CD4-positive, alpha-beta T cell treated with Interleukin-21 for 1 hour (primary cell): Measurements from ENCODE around the gene LRMDA.
"Not testable (repeated sequence)": the region's sequence is repeated elsewhere in the genome, so short reads cannot be mapped to it uniquely, and the experiment has no call there.

Experiments used
- DNase-seq: peaks from one replicate; pipeline ENCODE4 v3.0.0-alpha.2; 2020

LRMDA gene

GRCh38 chr10:76038696-76039095, 607.3 kb downstream of the LRMDA start:
- no peak for DNase-seq

- DNase-seq: no peak
Measured at GRCh38 chr10:76040107-76040829, 608.8 kb downstream of the LRMDA start.

GRCh38 chr10:76040830-76041220, 609.4 kb downstream of the LRMDA start:
- DNase-seq: no peak

- no peak for DNase-seq
Measured at GRCh38 chr10:76041551-76041950, 610.1 kb downstream of the LRMDA start.

GRCh38 chr10:76043261-76043660, 611.8 kb downstream of the LRMDA start:
- DNase-seq: no peak

- DNase-seq: no peak
Measured at GRCh38 chr10:76044751-76045150, 613.3 kb downstream of the LRMDA start.

DNA sequence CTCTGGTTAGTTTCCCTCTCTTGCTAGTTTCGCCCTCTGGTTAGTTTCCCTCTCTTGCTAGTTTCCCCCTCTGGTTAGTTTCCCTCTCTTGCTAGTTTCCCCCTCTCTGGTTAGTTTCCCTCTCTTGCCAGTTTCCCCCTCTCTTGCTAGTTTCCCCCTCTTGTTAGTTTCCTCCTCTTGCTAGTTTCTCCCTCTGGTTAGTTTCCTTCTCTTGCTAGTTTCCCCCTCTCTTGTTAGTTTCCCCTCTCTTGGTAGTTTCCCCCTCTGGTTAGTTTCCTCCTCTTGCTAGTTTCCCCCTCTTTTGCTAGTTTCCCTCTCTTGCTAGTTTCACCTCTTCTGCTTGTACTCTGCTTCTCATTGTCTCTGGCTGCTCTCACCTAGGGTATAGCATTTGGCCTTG, 613.8 kb downstream of the LRMDA start:
- DNase-seq: no peak

- no peak for DNase-seq
Measured at GRCh38 chr10:76047521-76047920, 616.1 kb downstream of the LRMDA start.

DNA sequence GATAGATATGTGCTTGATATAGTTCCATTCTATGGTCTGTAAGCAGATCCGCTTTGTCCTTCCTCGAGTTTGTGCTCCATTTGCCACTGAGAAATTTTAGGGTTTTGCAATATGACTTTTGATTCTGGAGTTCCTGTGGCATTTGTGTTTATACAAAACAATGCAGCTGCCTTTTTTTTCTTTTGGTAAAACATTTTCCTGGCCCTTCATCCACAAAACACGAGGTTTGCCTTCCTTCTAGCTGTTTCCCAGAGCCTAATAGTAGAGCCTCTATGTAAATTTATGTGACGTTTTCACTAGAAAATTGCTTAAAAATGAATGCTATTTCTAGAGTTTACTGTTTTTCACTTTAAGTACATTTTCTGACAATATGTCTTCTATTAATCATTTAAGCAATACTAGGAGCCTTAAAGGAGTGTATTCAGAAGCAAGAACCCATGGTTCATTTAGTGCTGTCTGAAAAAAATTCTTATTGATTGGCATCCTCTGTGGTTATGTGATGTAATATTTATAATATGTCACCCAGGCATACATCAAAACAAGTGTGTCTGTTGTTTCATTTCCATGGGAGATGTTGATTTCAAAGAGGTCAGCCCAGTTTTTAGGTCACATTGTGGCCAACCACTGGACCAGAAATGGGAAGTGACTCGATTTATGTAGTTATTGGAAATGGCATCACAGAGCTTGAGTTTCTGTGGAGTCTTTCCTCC, 618.3 kb downstream of the LRMDA start:
- peak; percentile 21 for DNase-seq

DNA sequence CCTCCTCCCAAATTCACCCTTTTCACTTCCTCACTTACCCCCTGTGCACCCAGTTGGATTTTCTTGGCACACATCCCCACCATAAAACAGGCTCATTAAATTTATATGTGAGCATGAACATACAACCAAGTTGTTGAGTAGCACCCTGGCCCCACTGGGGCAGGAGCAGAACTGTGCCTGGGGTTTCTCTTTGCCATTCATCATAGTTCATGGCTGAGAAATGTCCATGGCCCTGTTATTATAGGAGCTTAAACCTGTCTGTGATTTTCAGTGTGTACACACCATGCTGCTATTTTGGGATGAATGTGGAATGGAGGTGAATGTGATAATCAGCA, 618.8 kb downstream of the LRMDA start:
- no peak for DNase-seq

GRCh38 chr10:76051007-76051936, 619.8 kb downstream of the LRMDA start:
- no peak for DNase-seq

- no peak for DNase-seq
Measured at GRCh38 chr10:76052682-76053503, 621.5 kb downstream of the LRMDA start.

GRCh38 chr10:76055466-76055865, 624.0 kb downstream of the LRMDA start:
- no peak for DNase-seq

- DNase-seq: no peak
Measured at GRCh38 chr10:76055963-76056362, 624.5 kb downstream of the LRMDA start.

- not testable (repeated sequence) for DNase-seq
Measured at GRCh38 chr10:76060993-76061392, 629.6 kb downstream of the LRMDA start.

GRCh38 chr10:76066457-76066856, 635.0 kb downstream of the LRMDA start:
- no peak for DNase-seq

DNA sequence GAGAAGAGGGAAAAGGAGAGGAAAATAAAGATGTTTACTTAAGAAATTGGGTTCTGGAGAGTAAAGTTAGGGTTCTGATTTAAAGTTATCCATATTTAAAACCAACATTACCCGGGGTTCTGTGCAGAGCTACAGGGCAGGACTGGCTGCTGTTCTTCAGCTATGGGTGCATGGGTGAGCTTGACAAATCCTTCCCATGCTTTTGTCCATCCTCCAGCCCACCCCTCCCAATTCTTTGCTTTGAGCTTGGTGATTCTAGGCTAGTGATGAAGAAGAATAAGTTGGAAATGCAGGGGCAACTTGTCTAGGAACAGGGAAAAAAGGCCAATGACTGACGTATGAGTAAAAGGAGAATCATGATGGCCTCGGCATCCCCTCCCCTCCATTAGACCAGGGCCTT, 636.0 kb downstream of the LRMDA start:
- DNase-seq: no peak

GRCh38 chr10:76068856-76069255, 637.4 kb downstream of the LRMDA start:
- no peak for DNase-seq

DNA sequence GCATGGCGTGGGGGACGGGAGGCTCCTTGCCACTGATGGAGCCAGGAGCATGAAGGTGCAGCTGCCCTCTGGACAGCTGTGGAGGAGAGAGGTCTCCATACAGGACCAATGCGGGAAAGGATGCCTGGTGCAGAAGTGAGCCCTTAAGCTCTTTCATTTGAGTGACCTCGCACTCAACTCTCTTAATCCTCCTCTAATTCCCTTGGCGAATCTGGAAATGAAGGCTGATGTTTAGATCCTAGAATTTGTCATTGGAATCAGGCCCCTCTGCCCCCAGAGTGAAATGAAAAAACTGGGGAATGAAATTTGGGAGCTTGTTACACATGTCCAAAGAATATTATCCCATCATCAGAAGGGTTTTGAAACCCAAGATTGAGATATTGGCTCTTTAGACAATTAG, 639.5 kb downstream of the LRMDA start:
- DNase-seq: no peak

DNA sequence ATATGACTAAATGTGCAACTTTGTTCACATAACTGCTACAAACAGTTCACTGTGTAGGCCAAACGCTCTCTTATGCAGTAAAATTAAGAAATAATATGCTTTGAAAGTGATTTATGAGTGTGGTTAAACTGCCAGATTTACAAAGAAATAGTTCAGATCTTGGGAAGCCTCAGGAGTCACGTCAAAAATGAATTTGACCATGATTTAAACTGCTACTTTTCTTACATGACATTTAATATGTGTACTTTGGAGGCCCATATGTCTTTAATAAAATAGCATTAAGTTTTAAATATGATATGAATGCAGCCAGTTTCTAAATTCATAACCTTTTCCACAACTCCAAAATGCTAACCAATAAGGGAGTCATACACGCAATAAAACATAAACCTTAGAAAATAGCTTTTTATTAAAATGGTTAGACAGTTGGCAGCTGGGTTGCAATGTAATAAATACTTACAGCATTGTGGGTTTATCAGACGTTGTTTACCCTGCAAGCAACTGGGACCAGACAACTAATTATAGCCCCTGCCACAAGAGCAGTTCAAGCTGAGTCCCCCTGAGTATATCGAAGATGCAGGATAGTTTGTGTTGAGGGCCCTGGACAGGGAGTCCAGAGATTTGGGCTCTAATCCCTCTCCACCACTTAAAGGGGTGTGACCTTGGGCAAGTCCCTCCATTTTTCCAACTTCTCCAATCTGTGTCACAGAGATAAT, 640.4 kb downstream of the LRMDA start:
- no peak for DNase-seq

DNA sequence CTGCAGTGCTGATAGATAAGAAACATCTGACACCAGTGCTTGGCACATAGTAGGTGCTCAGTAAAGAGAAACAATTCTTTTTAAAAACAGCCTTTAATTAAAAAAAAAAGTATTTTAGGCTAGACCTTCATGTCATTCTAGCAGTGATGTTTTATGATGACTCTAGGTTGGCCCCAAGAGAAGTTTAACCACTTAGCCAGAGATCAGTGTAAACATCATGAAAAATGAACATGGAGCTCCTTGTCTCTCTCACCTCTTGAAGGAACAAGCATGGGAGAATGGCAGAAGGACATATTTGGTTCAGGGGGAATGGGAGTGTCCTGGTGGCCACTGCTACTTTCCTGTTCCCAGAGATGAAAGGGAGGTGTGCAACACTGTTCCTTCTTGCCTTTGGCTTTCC, 641.0 kb downstream of the LRMDA start:
- DNase-seq: no peak

GRCh38 chr10:76073524-76073923, 642.1 kb downstream of the LRMDA start:
- DNase-seq: no peak
